ENCODE measurements around the gene CTDNEP1. TPM values are rescaled to one million over a fixed set of nuclear protein-coding genes. Genes with fewer than 3 reads are reported as not detected.

Gene CTDNEP1
- total RNA-seq, 2 experiments from 2014 or later: 79.3 to 80.7 TPM

GRCh38 chr17:7295230-7296180 lies 44.0 kb upstream of the CTDNEP1 start:
- H3K36me3 ChIP-seq (ENCODE audit: insufficient read depth, low read length): no peaks in the 10 kb centered on the region
- H3K4me3 ChIP-seq (ENCODE audit: low read length): peak overlapping the region; percentile 54
- no peaks in the 10 kb centered on the region for H3K36me3 Mint-ChIP-seq (ENCODE audit: low read depth)
- H3K27ac Mint-ChIP-seq: no peak overlapping the region
- DNase-seq (peak in 1 of 14 experiments; percentile 31), ATAC-seq (ENCODE audit: poor library complexity) (no peak)
- H3K4me1 Mint-ChIP-seq (ENCODE audit: low read depth): peaks cover 19% of the 10 kb centered on the region
- CTCF ChIA-PET: interaction anchor here (0.5 to 1.9 kb wide), 33 partner anchors 7 to 385 kb away, joined by 3 to 31 read pairs (median 4); partner anchors contain the start of genes ACADVL, ACAP1, DLG4 and DVL2
- peaks cover 32% of the 10 kb centered on the region for H3K4me1 ChIP-seq (ENCODE audit: insufficient read depth, low read length)
- intact Hi-C loops (cut with DNase I, micrococcal nuclease): loop anchor here (1.0 to 2.0 kb wide), 4 partner anchors 15 to 243 kb away; no protein-coding TSS in a partner anchor
- H3K9me3 Mint-ChIP-seq: no peaks in the 10 kb centered on the region
- POLR2A ChIA-PET: interaction anchor here (1.0 to 1.7 kb wide), 9 partner anchors 13 to 250 kb away, joined by 3 to 9 read pairs (median 4); partner anchors contain the start of genes ACAP1, GABARAP, GPS2 and SLC2A4
- no peaks in the 10 kb centered on the region for H3K9me3 ChIP-seq (ENCODE audit: control insufficient read depth in 1 of 2, insufficient read depth in 1 of 2, low read length in 2 of 2)
- peak overlapping the region; percentile 86 for H3K4me3 Mint-ChIP-seq
- H3K27me3 Mint-ChIP-seq: peaks cover 31% of the 10 kb centered on the region
- TF ChIP-seq CTCF (IDR thresholded peaks at IDR 0.05): no peak
- H3K27me3 ChIP-seq (ENCODE audit: control insufficient read depth in 1 of 2, insufficient read depth in 2 of 2, low read length in 2 of 2): peaks cover 14 to 17% of the 10 kb centered on the region in 2 experiments
- H3K27ac ChIP-seq (ENCODE audit: low read depth in 1 of 2, low read length in 2 of 2): no peak overlapping the region

- Histone ChIP-seq H3K27ac (ENCODE audit: low read depth in 1 of 2, low read length in 2 of 2) (no peak within 1 kb of the TSS), H3K36me3 (ENCODE audit: insufficient read depth, low read length) (no peaks in the 10 kb centered on the region), H3K4me3 (ENCODE audit: low read length) (peak within 1 kb of the TSS; percentile 54), H3K9me3 (ENCODE audit: control insufficient read depth in 1 of 2, insufficient read depth in 1 of 2, low read length in 2 of 2) (no peaks in the 10 kb centered on the region), H3K27me3 (ENCODE audit: control insufficient read depth in 1 of 2, insufficient read depth in 2 of 2, low read length in 2 of 2) (peaks cover 14 to 17% of the 10 kb centered on the region in 2 experiments), H3K4me1 (ENCODE audit: insufficient read depth, low read length) (peaks cover 32% of the 10 kb centered on the region)
- Mint-ChIP-seq H3K27ac (no peak within 1 kb of the TSS), H3K36me3 (ENCODE audit: low read depth) (no peaks in the 10 kb centered on the region), H3K9me3 (no peaks in the 10 kb centered on the region), H3K4me1 (ENCODE audit: low read depth) (peaks cover 19% of the 10 kb centered on the region), H3K27me3 (peaks cover 34% of the 10 kb centered on the region), H3K4me3 (peak within 1 kb of the TSS; percentile 86)
- DNase-seq (peak; percentile 43 to 88 (median 62)), ATAC-seq (ENCODE audit: poor library complexity) (peak; percentile 67)
- intact Hi-C loops (cut with DNase I, micrococcal nuclease): loop anchor here in 1 of 2 experiments (5.0 kb wide), 1 partner anchor 247 kb away; no protein-coding TSS in a partner anchor
- TF ChIP-seq CTCF (IDR thresholded peaks at IDR 0.05): no peak
- POLR2A ChIA-PET: no interaction called here
- CTCF ChIA-PET: no interaction called here
Measured at GRCh38 chr17:7294614-7295153, 43.1 kb upstream of the CTDNEP1 start, which contains the start of gene YBX2. YBX2 (minus strand) TSS chr17:7294639; CDS start chr17:7294500, 139 bp downstream.

- ChIA-PET CTCF (no interaction called here), POLR2A (interaction anchor here (1.4 to 1.5 kb wide), 2 partner anchors 11 to 13 kb away, joined by 3 to 7 read pairs; partner anchors contain the start of gene SLC2A4)
- Histone ChIP-seq H3K4me1 (ENCODE audit: insufficient read depth, low read length) (peaks cover 32% of the 10 kb centered on the region), H3K4me3 (ENCODE audit: low read length) (peak overlapping the region; percentile 34), H3K9me3 (ENCODE audit: control insufficient read depth in 1 of 2, insufficient read depth in 1 of 2, low read length in 2 of 2) (no peaks in the 10 kb centered on the region), H3K27ac (ENCODE audit: low read depth in 1 of 2, low read length in 2 of 2) (no peak overlapping the region), H3K36me3 (ENCODE audit: insufficient read depth, low read length) (no peaks in the 10 kb centered on the region), H3K27me3 (ENCODE audit: control insufficient read depth in 1 of 2, insufficient read depth in 2 of 2, low read length in 2 of 2) (peaks cover 14 to 17% of the 10 kb centered on the region in 2 experiments)
- DNase-seq (peak in 4 of 14 experiments; percentile 20 to 61 (median 48)), ATAC-seq (ENCODE audit: poor library complexity) (peak; percentile 7)
- TF ChIP-seq CTCF (IDR thresholded peaks at IDR 0.05): no peak
- Mint-ChIP-seq H3K36me3 (ENCODE audit: low read depth) (no peaks in the 10 kb centered on the region), H3K4me1 (ENCODE audit: low read depth) (peaks cover 19% of the 10 kb centered on the region), H3K27ac (no peak overlapping the region), H3K9me3 (no peaks in the 10 kb centered on the region), H3K4me3 (peak overlapping the region; percentile 34), H3K27me3 (peaks cover 34% of the 10 kb centered on the region)
- intact Hi-C loops (cut with DNase I, micrococcal nuclease): loop anchor here in 1 of 2 experiments (5.0 kb wide), 1 partner anchor 247 kb away; no protein-coding TSS in a partner anchor
Measured at GRCh38 chr17:7293816-7294613, 42.5 kb upstream of the CTDNEP1 start.

All from CD4-positive, alpha-beta T cell (primary cell).